Esophagus muscularis mucosa (tissue), 4 donors: Measurements from ENCODE around the gene EIF3L.

Experiments
- EP300 ChIP-seq: sonication (generic); formaldehyde crosslinking; IDR thresholded peaks from one replicate; pipeline ENCODE4 v1.6.1; 2017; ENCODE audit warnings: antibody characterized with exemption
- POLR2A ChIP-seq: fragments of 450-650 bp; IDR thresholded peaks from one replicate; pipeline ENCODE4 v1.6.1; 2017; ENCODE audit warnings: antibody characterized with exemption, moderate library complexity, mild to moderate bottlenecking, low read depth
- POLR2AphosphoS5 ChIP-seq, 2 donors: sonication (generic); formaldehyde crosslinking; IDR thresholded peaks; one replicate each; pipeline ENCODE4 v1.6.1; 2017; ENCODE audit warnings: antibody characterized with exemption in 2 of 2
- TF ChIP-seq, protein P1 (sequence below), 3 experiments: fragments of 200-600 bp in 2 of 3; fragments of 450-650 bp in 1 of 3; sonication (generic) in 2 of 3; IDR thresholded peaks; one replicate each; pipeline ENCODE4 v1.5.1; 2017 to 2019; ENCODE audit warnings: antibody characterized with exemption in 3 of 3, mild to moderate bottlenecking in 2 of 3, moderate library complexity in 1 of 3

DNA sequence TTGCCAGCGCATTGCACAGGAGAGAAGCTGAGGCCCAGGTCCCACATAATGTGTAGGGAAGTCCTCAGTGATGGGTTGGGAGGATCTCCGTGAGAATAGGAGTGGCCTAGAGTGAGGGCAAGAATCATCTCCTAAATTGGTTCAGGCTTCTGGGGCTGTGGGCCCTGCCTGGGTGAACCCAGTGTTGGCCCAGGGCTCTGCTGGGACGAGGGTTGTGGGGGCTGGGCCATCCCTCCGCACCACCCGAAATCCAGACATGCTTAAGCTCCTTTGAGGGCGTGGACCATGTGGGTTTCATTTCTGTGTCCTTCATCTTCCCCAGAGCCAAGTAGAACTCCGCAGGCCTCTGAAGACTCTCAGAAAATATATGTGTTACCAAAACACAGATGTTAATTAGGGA lies 60.5 kb downstream of the EIF3L start:
- TF ChIP-seq, protein P1, sequence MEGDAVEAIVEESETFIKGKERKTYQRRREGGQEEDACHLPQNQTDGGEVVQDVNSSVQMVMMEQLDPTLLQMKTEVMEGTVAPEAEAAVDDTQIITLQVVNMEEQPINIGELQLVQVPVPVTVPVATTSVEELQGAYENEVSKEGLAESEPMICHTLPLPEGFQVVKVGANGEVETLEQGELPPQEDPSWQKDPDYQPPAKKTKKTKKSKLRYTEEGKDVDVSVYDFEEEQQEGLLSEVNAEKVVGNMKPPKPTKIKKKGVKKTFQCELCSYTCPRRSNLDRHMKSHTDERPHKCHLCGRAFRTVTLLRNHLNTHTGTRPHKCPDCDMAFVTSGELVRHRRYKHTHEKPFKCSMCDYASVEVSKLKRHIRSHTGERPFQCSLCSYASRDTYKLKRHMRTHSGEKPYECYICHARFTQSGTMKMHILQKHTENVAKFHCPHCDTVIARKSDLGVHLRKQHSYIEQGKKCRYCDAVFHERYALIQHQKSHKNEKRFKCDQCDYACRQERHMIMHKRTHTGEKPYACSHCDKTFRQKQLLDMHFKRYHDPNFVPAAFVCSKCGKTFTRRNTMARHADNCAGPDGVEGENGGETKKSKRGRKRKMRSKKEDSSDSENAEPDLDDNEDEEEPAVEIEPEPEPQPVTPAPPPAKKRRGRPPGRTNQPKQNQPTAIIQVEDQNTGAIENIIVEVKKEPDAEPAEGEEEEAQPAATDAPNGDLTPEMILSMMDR (IDR thresholded peaks at IDR 0.05) = no peak
- no peak for TF ChIP-seq POLR2A
- peak; percentile 47 to 61 for TF ChIP-seq POLR2AphosphoS5 (IDR thresholded peaks at IDR 0.05)
- TF ChIP-seq EP300 = no peak
